Measurements from ENCODE around the gene TMEM109.

TMEM109 gene

GRCh38 chr11:60945295-60945667, 31.3 kb downstream of the TMEM109 start:
- DNase-seq, result no peak

GRCh38 chr11:60946601-60947264, 32.8 kb downstream of the TMEM109 start:
- DNase-seq, result no peak

- no peak for DNase-seq
These were observed 33.7 kb downstream of the TMEM109 start for GRCh38 chr11:60947700-60948099.

- no peak for DNase-seq
These were observed 34.3 kb downstream of the TMEM109 start for GRCh38 chr11:60948250-60948649.

GRCh38 chr11:60950024-60950423, 36.1 kb downstream of the TMEM109 start:
- no peak for DNase-seq

GRCh38 chr11:60950933-60951605, 37.1 kb downstream of the TMEM109 start:
- DNase-seq, result no peak

GRCh38 chr11:60951606-60951903, 37.6 kb downstream of the TMEM109 start:
- DNase-seq, result no peak

- peak; percentile 79 for DNase-seq
These were observed 38.2 kb downstream of the TMEM109 start, which contains the start of gene SLC15A3 for GRCh38 chr11:60951904-60952741. TSS of gene SLC15A3 (minus strand) at chr11:60952176. CDS start at chr11:60951551, 625 bp downstream.

- no peak for DNase-seq
These were observed 38.8 kb downstream of the TMEM109 start for GRCh38 chr11:60952742-60953170.

- DNase-seq, result no peak
These were observed 39.8 kb downstream of the TMEM109 start for GRCh38 chr11:60953781-60954180.

GRCh38 chr11:60954421-60954820, 40.5 kb downstream of the TMEM109 start:
- no peak for DNase-seq

- DNase-seq, result no peak
These were observed 41.6 kb downstream of the TMEM109 start for GRCh38 chr11:60955571-60955970.

GRCh38 chr11:60957188-60957587, 43.2 kb downstream of the TMEM109 start:
- DNase-seq, result no peak

GRCh38 chr11:60959431-60959830, 45.5 kb downstream of the TMEM109 start:
- no peak for DNase-seq

- no peak for DNase-seq
These were observed 46.4 kb downstream of the TMEM109 start for GRCh38 chr11:60960405-60960804.

- DNase-seq, result no peak
These were observed 50.8 kb downstream of the TMEM109 start for GRCh38 chr11:60964801-60965200.

- DNase-seq, result no peak
These were observed 52.9 kb downstream of the TMEM109 start for GRCh38 chr11:60966890-60967289.

GRCh38 chr11:60968223-60968622, 54.3 kb downstream of the TMEM109 start:
- no peak for DNase-seq

- peak; percentile 59 for DNase-seq
These were observed 56.4 kb downstream of the TMEM109 start for GRCh38 chr11:60970369-60970774.

GRCh38 chr11:60970890-60971289, 56.9 kb downstream of the TMEM109 start:
- DNase-seq, result no peak

- DNase-seq, result no peak
These were observed 57.6 kb downstream of the TMEM109 start, which contains the start of gene CD6 for GRCh38 chr11:60971520-60971919. TSS of gene CD6 (plus strand) at chr11:60971680. CDS start at chr11:60971866, 186 bp downstream.

- no peak for DNase-seq
These were observed 58.4 kb downstream of the TMEM109 start for GRCh38 chr11:60972182-60973030.
